Kidney (tissue), 14 donors: ENCODE measurements around the gene CCK. TPM values are rescaled to one million over a fixed set of nuclear protein-coding genes. Genes with fewer than 3 reads are reported as not detected.

Experiments
- DNase-seq, 5 donors: peaks; one replicate each; pipeline ENCODE4 v3.0.0-alpha.2; 2013 to 2020
- FAIRE-seq: peaks from 2 replicates; lab custom pipeline; 2012; peaks lifted over from hg19 to GRCh38; lab: Jason Lieb, UNC
- H3K27ac ChIP-seq, 2 donors: one replicate each; pipeline ENCODE4 v1.7.0; 2013; ENCODE audit warnings: low read depth in 2 of 2, low read length in 2 of 2, inconsistent platforms in 1 of 2
- H3K27me3 ChIP-seq: one replicate; pipeline ENCODE4 v1.7.1; 2013; ENCODE audit warnings: low read length, inconsistent platforms; ENCODE audit not compliant: control insufficient read depth, insufficient read depth
- H3K36me3 ChIP-seq, 3 donors: one replicate each; pipeline versions ENCODE4 v1.7.0 to v1.7.1; 2013; ENCODE audit warnings: low read length in 3 of 3, control low read depth in 1 of 3, inconsistent platforms in 1 of 3; ENCODE audit not compliant: insufficient read depth in 3 of 3, control insufficient read depth in 2 of 3
- H3K4me1 ChIP-seq, 3 donors: one replicate each; pipeline versions ENCODE4 v1.7.0 to v1.7.1; 2013; ENCODE audit warnings: low read length in 3 of 3, inconsistent platforms in 1 of 3, low read depth in 1 of 3; ENCODE audit not compliant: control insufficient read depth in 2 of 3, insufficient read depth in 2 of 3
- H3K4me3 ChIP-seq, 3 donors: one replicate each; pipeline versions ENCODE4 v1.7.0 to v1.8.1; 2013; ENCODE audit warnings: low read length in 3 of 3, control low read depth in 1 of 3, inconsistent platforms in 1 of 3
- H3K9ac ChIP-seq, 3 donors: one replicate each; pipeline versions ENCODE4 v1.7.0 to v1.7.1; 2013; ENCODE audit warnings: low read length in 3 of 3, control low read depth in 1 of 3, inconsistent platforms in 1 of 3
- H3K9me3 ChIP-seq, 3 donors: one replicate each; pipeline versions ENCODE4 v1.7.0 to v1.7.1; 2013; ENCODE audit warnings: low read length in 3 of 3, control low read depth in 1 of 3, inconsistent platforms in 1 of 3; ENCODE audit not compliant: control insufficient read depth in 2 of 3, insufficient read depth in 1 of 3
- intact Hi-C: fragments of 100-400 bp; cut with DNase I; formaldehyde crosslinking; loops from one replicate; pipeline ENCODE4 v1.11.1; 2022
- polyA plus RNA-seq: library from polyadenylated mRNA; stranded (reverse); fragments of 350-450 nt; fragmentation: Illumina TruSeq; extraction: RNeasy Lipid Tissue Mini Kit (QIAGEN cat#74804); gene quantifications from one replicate; pipeline ENCODE4 v1.2.3, GENCODE V29; 2014; ENCODE audit warnings: low read depth, low replicate concordance; ENCODE audit not compliant: insufficient read depth
- total RNA-seq: library from RNA; stranded (reverse); fragmentation: NEBNext Ultra II Directional; extraction: Animal tissue kit (Norgen Biotek cat#: 25700); gene quantifications from one replicate; pipeline ENCODE4 v1.2.1, GENCODE V29; 2021
- TF ChIP-seq, protein P1 (sequence below): IDR thresholded peaks from 3 replicates; pipeline ENCODE4 v1.5.1; 2012; ENCODE audit warnings: mild to moderate bottlenecking, moderate library complexity, borderline replicate concordance; ENCODE audit not compliant: insufficient read depth; ENCODE audit errors: extremely low read depth
- donor health status: control.
- donor health status: control.
- donor health status: control.
- donor health status: control.
- donor health status: control.
- donor health status: DM: yes; HTN: yes; CAD: no.
- donor health status: Normal renal cell carcinoma (clear cell type).

Gene CCK
- total and polyA plus RNA-seq, 2 donors from 2014 or later = not detected

DNA sequence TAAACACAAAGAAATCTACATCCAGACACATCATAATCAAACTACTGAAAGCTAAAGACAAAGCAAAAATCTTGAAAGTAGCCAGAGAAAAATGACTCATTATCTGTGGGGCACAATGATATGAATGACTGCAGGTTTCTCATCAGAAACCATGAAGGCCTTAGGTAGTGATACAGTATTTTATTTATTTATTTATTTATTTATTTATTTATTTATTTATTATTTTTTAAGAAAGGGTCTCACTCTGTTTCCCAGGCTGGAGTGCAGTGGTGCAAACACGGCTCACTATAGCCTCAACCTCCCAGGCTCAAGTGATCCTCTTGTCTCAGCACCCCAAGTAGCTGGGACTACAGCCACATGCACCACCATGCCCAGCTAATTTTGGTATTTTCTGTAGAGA lies 15.2 kb downstream of the CCK start:
- H3K27ac ChIP-seq = no peak overlapping the region
- no peak overlapping the region for H3K9ac ChIP-seq
- H3K27me3 ChIP-seq = no peaks in the 10 kb centered on the region
- no peak for FAIRE-seq
- no peaks in the 10 kb centered on the region for H3K4me1 ChIP-seq
- TF ChIP-seq, protein P1, sequence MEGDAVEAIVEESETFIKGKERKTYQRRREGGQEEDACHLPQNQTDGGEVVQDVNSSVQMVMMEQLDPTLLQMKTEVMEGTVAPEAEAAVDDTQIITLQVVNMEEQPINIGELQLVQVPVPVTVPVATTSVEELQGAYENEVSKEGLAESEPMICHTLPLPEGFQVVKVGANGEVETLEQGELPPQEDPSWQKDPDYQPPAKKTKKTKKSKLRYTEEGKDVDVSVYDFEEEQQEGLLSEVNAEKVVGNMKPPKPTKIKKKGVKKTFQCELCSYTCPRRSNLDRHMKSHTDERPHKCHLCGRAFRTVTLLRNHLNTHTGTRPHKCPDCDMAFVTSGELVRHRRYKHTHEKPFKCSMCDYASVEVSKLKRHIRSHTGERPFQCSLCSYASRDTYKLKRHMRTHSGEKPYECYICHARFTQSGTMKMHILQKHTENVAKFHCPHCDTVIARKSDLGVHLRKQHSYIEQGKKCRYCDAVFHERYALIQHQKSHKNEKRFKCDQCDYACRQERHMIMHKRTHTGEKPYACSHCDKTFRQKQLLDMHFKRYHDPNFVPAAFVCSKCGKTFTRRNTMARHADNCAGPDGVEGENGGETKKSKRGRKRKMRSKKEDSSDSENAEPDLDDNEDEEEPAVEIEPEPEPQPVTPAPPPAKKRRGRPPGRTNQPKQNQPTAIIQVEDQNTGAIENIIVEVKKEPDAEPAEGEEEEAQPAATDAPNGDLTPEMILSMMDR = no peak
- DNase-seq = no peak
- no peaks in the 10 kb centered on the region for H3K9me3 ChIP-seq
- H3K36me3 ChIP-seq = no peaks in the 10 kb centered on the region
- intact Hi-C loops = loop anchor here (10.0 kb wide), 1 partner anchor 194 kb away; no protein-coding TSS in a partner anchor
- no peak overlapping the region for H3K4me3 ChIP-seq

GRCh38 chr3:42247576-42248027 lies 18.4 kb downstream of the CCK start:
- H3K27ac ChIP-seq = no peak overlapping the region
- no peaks in the 10 kb centered on the region for H3K4me1 ChIP-seq
- DNase-seq (peak in 4 of 5 donors; percentile 53 to 74 (median 63)), FAIRE-seq (no peak)
- H3K27me3 ChIP-seq = no peaks in the 10 kb centered on the region
- H3K9me3 ChIP-seq = no peaks in the 10 kb centered on the region
- peak overlapping the region in 1 of 3 donors; percentile 5 for H3K4me3 ChIP-seq
- no peaks in the 10 kb centered on the region for H3K36me3 ChIP-seq
- H3K9ac ChIP-seq = no peak overlapping the region
- intact Hi-C loops = no loop called here
- TF ChIP-seq, protein P1 = peak; percentile 44

GRCh38 chr3:42246091-42246490 lies 19.9 kb downstream of the CCK start:
- H3K9me3 ChIP-seq = no peaks in the 10 kb centered on the region
- H3K27me3 ChIP-seq = no peaks in the 10 kb centered on the region
- H3K4me3 ChIP-seq = no peak overlapping the region
- DNase-seq (no peak), FAIRE-seq (no peak)
- H3K4me1 ChIP-seq = no peaks in the 10 kb centered on the region
- no peak overlapping the region for H3K9ac ChIP-seq
- no peak overlapping the region for H3K27ac ChIP-seq
- H3K36me3 ChIP-seq = no peaks in the 10 kb centered on the region
- intact Hi-C loops = no loop called here
- TF ChIP-seq, protein P1 = no peak

DNA sequence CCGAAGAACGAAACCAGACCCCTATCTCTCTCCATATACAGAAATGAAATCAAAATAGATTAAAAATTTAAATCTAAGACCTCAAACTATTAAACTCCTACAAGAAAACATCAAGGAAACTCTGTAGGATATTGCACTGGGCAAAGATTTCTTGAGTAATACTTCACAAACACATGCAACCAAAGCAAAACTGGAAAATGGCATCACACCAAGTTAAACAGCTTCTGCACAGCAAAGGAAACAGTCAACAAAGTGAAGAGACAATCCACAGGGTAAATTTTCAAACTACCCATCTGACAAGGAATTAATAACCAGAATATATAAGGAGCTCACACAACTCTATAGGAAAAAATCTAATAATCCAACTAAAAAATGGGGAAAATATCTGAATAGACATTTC lies 29.4 kb downstream of the CCK start:
- H3K9me3 ChIP-seq = peaks cover 0 to 9% (median 5%) of the 10 kb centered on the region in 3 donors
- no peak for DNase-seq
- H3K9ac ChIP-seq = no peak overlapping the region
- no peaks in the 10 kb centered on the region for H3K27me3 ChIP-seq
- H3K4me3 ChIP-seq = no peak overlapping the region
- FAIRE-seq = no peak
- intact Hi-C loops = no loop called here
- H3K4me1 ChIP-seq = no peaks in the 10 kb centered on the region
- no peaks in the 10 kb centered on the region for H3K36me3 ChIP-seq
- TF ChIP-seq, protein P1 = no peak
- H3K27ac ChIP-seq = no peak overlapping the region
